GM10266 (cell line): ENCODE data around the gene AGBL4.

Experiments used
- DNase-seq: peaks from one replicate; pipeline ENCODE4 v3.0.0; 2012; ENCODE audit errors: extremely low spot score
- CTCF ChIP-seq: IDR thresholded peaks from 2 replicates; pipeline ENCODE4 v1.5.1; 2012; ENCODE audit warnings: mild to moderate bottlenecking, low read depth; ENCODE audit not compliant: control insufficient read depth, insufficient read depth; ENCODE audit errors: missing control alignments

Gene AGBL4

GRCh38 chr1:49190138-49190537, 833.6 kb downstream of the AGBL4 start:
- TF ChIP-seq CTCF = no peak
- DNase-seq = no peak

GRCh38 chr1:49187056-49187455, 836.7 kb downstream of the AGBL4 start:
- no peak for TF ChIP-seq CTCF

GRCh38 chr1:49185450-49185980, 838.2 kb downstream of the AGBL4 start:
- DNase-seq = no peak
- TF ChIP-seq CTCF = no peak

More at GRCh38 chr1:49187056-49187455, 836.7 kb downstream of the AGBL4 start:
- no peak for DNase-seq

DNA sequence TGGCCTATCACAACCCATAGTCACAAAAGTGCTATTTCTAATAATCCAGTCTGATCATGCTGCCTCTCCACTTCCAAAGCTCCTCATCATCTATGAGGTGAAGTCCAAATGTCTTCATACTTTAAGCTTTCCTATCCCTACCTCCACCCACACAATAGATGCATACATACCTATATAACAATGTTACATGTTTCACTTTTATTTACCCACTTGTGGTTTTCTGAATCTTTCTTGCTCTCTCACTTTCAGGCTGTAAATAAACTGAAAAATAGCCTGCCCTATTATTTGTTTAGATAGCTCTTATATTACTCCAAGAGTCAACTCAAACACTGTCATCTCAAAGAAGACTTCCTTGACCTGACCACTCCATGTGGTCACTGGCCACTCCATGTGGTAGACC, 840.3 kb downstream of the AGBL4 start:
- TF ChIP-seq CTCF = no peak

DNA sequence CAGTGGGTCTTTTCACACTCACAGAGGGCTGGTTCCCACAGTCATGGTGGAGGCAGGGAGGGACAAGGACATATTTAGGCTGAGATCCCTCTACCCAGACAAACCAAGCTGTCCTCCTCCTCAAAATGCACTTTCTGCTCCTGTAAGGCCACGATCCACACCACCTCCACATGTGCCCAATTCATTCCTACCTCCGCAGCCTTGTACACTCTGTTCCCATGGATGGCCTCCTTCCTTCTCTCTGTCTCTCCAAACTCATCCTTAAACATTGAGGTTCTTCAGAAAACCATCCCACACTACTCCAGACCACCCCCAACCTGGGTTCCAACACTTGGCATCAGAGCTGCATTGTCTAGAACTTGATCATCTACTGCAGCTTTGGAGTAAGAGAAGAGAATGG, 842.7 kb downstream of the AGBL4 start:
- DNase-seq = no peak
- TF ChIP-seq CTCF = no peak

More for the DNA sequence above, 840.3 kb downstream of the AGBL4 start:
- DNase-seq = no peak

GRCh38 chr1:49171941-49172593, 851.7 kb downstream of the AGBL4 start:
- TF ChIP-seq CTCF = no peak
- DNase-seq = no peak

- no peak for DNase-seq
- TF ChIP-seq CTCF = no peak
These were observed 857.7 kb downstream of the AGBL4 start for GRCh38 chr1:49166031-49166430.
